ENCODE results near the gene KYAT1. TPM values are rescaled to one million over a fixed set of nuclear protein-coding genes. Genes with fewer than 3 reads are reported as not detected.
A peak's percentile ranks its signal among the peaks of the same experiment; 100 is the strongest.

KYAT1 gene
- polyA plus RNA-seq (2011; rRNA removed) (10.0 and 12.2 TPM in 2 replicates), polyA plus RNA-seq (2017; fragmentation: RNase III; extraction: RNeasy Plus Mini Kit Qiagen cat#74134 plus additional on column Dnase treatment) (8.1 to 9.6 TPM (median 8.4 TPM) in 3 replicates), polyA minus RNA-seq (2011; rRNA and poly(A)+ RNA removed) (10.8 and 12.8 TPM in 2 replicates)
- polyA plus RNA-seq (2012; cell fraction: cytosol; rRNA removed), result 13.5 and 15.8 TPM in 2 replicates
- 46.1 and 48.0 TPM in 2 replicates for polyA plus RNA-seq (2012; cell fraction: nucleus; rRNA removed)

DNA sequence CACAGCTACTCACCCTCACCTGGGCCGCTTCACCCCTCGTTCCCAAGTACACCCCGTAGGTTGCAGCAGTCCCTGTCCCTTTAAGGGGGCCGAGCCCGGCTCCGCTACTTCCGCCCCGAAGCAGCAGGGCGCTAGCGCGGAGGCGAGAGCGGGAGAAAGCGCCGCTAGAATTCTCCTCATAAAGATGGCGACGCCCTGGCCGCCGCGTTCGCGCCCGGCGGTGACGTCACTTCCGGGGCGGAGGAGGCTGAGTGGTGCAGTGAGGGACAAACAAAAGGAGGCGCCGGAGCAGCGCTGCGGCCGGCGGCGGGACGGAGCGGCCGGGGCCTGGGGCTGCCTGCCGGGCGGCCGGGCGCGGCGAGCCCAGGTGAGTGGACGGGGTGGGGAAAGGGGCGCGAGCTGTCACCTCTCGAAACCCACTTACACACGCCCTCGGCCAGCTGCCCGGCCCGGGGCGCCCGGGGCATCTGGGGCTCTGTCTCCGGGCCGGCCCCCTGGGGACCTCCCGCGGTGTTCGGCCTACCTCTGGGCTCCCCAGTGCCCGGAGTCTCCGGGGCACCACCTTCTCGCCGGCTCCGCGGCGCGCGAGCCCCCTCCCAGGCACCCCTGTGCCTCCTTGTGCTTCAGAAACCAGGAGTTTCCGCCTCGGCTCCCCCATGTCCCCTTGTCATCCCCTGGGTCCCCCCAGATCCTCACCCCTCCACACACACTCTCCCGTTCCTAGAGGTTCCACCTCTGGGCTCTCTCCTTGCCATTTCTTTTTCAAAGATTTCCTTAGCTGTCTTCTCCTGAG, at the start of gene KYAT1, which contains the start of gene LRRC8A:
KYAT1 (minus strand) TSS at position 67 of the 793 bp plus-strand sequence. CDS start 36,545 bp downstream, outside the sequence.
LRRC8A (plus strand) TSS at position 250 of the 793 bp plus-strand sequence. CDS start 25,032 bp downstream, outside the sequence.
- TF ChIP-seq NPAS2 (CRISPR knock-in tag; IDR thresholded peaks at IDR 0.05; ENCODE audit: borderline replicate concordance) (no peak), JUN (IDR thresholded peaks at IDR 0.05) (peak in 1 of 2 experiments; percentile 54; a peak in 3 of 5 replicates), NR3C1 (IDR thresholded peaks at IDR 0.05) (no peak), EP300 (IDR thresholded peaks at IDR 0.05) (no peak), TFCP2L1 (CRISPR knock-in tag; IDR thresholded peaks at IDR 0.05) (peak; percentile 18; the same call in 1 of the 2 replicates), FOSL2 (IDR thresholded peaks at IDR 0.05) (no peak), FOSL2 (CRISPR knock-in tag; IDR thresholded peaks at IDR 0.05) (peak; percentile 88), MYC (IDR thresholded peaks at IDR 0.05; ENCODE audit: borderline replicate concordance, low read length) (peak; percentile 74; the same call in 1 of the 2 replicates), POLR2A (IDR thresholded peaks at IDR 0.05; ENCODE audit: low read length) (peak; percentile 84), BHLHE40 (IDR thresholded peaks at IDR 0.05; ENCODE audit: low read depth, low read length) (no peak), RAD21 (conservative IDR thresholded peaks at IDR 0.05 in 1 of 2, IDR thresholded peaks at IDR 0.05 in 1 of 2) (0 out of 5 replicates have a peak, but pooled peaks of 1 of the 2 experiments have one; percentile 16), PHF8 (IDR thresholded peaks at IDR 0.05; ENCODE audit: borderline replicate concordance, low read depth) (peak; percentile 71; the same call in 1 of the 2 replicates), CTCF (IDR thresholded peaks at IDR 0.05) (peak; percentile 13; the same call in 1 of the 3 replicates), SMC3 (IDR thresholded peaks at IDR 0.05) (peak; percentile 26; the same call in 2 of the 3 replicates), RFX5 (IDR thresholded peaks at IDR 0.05) (peak; percentile 55; the same call in 1 of the 2 replicates)
- TF ChIP-seq, protein P1, sequence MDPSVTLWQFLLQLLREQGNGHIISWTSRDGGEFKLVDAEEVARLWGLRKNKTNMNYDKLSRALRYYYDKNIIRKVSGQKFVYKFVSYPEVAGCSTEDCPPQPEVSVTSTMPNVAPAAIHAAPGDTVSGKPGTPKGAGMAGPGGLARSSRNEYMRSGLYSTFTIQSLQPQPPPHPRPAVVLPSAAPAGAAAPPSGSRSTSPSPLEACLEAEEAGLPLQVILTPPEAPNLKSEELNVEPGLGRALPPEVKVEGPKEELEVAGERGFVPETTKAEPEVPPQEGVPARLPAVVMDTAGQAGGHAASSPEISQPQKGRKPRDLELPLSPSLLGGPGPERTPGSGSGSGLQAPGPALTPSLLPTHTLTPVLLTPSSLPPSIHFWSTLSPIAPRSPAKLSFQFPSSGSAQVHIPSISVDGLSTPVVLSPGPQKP (IDR thresholded peaks at IDR 0.05; ENCODE audit: low read depth, low read length), result peak; percentile 72; the same call in 1 of the 2 replicates
- TF ChIP-seq, protein P2, sequence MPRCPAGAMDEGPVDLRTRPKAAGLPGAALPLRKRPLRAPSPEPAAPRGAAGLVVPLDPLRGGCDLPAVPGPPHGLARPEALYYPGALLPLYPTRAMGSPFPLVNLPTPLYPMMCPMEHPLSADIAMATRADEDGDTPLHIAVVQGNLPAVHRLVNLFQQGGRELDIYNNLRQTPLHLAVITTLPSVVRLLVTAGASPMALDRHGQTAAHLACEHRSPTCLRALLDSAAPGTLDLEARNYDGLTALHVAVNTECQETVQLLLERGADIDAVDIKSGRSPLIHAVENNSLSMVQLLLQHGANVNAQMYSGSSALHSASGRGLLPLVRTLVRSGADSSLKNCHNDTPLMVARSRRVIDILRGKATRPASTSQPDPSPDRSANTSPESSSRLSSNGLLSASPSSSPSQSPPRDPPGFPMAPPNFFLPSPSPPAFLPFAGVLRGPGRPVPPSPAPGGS (IDR thresholded peaks at IDR 0.05), result peak; percentile 54; the same call in 1 of the 3 replicates
- TF ChIP-seq, protein P3, sequence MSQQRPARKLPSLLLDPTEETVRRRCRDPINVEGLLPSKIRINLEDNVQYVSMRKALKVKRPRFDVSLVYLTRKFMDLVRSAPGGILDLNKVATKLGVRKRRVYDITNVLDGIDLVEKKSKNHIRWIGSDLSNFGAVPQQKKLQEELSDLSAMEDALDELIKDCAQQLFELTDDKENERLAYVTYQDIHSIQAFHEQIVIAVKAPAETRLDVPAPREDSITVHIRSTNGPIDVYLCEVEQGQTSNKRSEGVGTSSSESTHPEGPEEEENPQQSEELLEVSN (IDR thresholded peaks at IDR 0.05; ENCODE audit: borderline replicate concordance, low read depth), result peak; percentile 64; the same call in 1 of the 2 replicates
- TF ChIP-seq, protein P4, sequence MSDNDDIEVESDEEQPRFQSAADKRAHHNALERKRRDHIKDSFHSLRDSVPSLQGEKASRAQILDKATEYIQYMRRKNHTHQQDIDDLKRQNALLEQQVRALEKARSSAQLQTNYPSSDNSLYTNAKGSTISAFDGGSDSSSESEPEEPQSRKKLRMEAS (IDR thresholded peaks at IDR 0.05), result peak; percentile 80
- peak; percentile 92 to 94 for ATAC-seq
- ChIA-PET CTCF (interaction anchor here (0.8 to 11.3 kb wide), 11 partner anchors 9 to 73 kb away, joined by 3 to 127 read pairs (median 5); no protein-coding TSS in a partner anchor), POLR2A (no interaction called here)
- peak within 1 kb of the TSS; percentile 98 for H3K4me2 ChIP-seq
- peaks cover 45% of the 10 kb centered on the region for H3K4me1 ChIP-seq
- peak; percentile 95 to 96 for DNase-seq (ENCODE audit: low read depth in 1 of 2, low spot score in 1 of 2)
- WGBS (ENCODE audit: missing lambda C conversion rate), result under 1% methylated on average over 35 of the region's 70 CpGs
- FAIRE-seq, result no peak
- H3K4me3 ChIP-seq, result peak within 1 kb of the TSS; percentile 93
- no peaks in the 10 kb centered on the region for H3K9me3 ChIP-seq
- peak within 1 kb of the TSS; percentile 96 to 98 for H3K27ac ChIP-seq
